Cardiac fibroblast (primary cell): Measurements from ENCODE around the gene GRK7.

ENCODE experiments used
- DNase-seq, 2 donors: peaks; one replicate each; pipeline versions ENCODE4 v3.0.0 to v3.0.0-alpha.2; 2010; ENCODE audit warnings: low read depth in 2 of 2
- H3K4me3 ChIP-seq, 2 donors: replicated peaks in 1 of 2; 1 replicate in 1 of 2; 2 replicates in 1 of 2; pipeline ENCODE4 v1.5.1; 2011; ENCODE audit warnings: low read depth in 2 of 2, low read length in 2 of 2, mild to moderate bottlenecking in 2 of 2, moderate library complexity in 1 of 2
- TF ChIP-seq, protein P1 (sequence below): IDR thresholded peaks from one replicate; pipeline ENCODE4 v1.5.1; 2011; ENCODE audit warnings: low read depth, mild to moderate bottlenecking, low read length, inconsistent platforms

Gene GRK7

DNA sequence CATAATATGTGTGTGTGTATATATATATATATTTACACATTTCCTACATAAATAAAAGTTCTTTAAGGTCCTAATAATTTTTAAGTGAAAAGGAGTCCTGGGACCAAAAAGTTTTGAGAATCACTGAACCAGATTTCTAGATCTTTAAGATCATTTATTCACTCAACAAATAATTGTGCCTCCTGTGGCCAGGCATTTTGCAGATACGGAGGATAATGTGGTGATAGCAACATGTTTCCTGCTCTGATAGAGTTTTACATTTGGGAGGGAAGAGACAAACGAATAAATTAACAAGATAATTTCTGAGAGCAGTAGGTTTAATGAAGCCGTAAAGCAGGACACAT is 25.6 kb upstream of the GRK7 start:
- no peak for DNase-seq
- H3K4me3 ChIP-seq = peak overlapping the region; percentile 1 to 32
- TF ChIP-seq, protein P1, sequence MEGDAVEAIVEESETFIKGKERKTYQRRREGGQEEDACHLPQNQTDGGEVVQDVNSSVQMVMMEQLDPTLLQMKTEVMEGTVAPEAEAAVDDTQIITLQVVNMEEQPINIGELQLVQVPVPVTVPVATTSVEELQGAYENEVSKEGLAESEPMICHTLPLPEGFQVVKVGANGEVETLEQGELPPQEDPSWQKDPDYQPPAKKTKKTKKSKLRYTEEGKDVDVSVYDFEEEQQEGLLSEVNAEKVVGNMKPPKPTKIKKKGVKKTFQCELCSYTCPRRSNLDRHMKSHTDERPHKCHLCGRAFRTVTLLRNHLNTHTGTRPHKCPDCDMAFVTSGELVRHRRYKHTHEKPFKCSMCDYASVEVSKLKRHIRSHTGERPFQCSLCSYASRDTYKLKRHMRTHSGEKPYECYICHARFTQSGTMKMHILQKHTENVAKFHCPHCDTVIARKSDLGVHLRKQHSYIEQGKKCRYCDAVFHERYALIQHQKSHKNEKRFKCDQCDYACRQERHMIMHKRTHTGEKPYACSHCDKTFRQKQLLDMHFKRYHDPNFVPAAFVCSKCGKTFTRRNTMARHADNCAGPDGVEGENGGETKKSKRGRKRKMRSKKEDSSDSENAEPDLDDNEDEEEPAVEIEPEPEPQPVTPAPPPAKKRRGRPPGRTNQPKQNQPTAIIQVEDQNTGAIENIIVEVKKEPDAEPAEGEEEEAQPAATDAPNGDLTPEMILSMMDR = no peak

GRCh38 chr3:141738022-141738890 is 25.0 kb upstream of the GRK7 start, which contains the start of gene RNF7:
RNF7 (plus strand) TSS chr3:141738298; CDS start chr3:141738342, 44 bp downstream.
- H3K4me3 ChIP-seq = peak within 1 kb of the TSS; percentile 93 to 94
- DNase-seq = peak; percentile 95 to 98
- TF ChIP-seq, protein P1 = peak; percentile 33

DNA sequence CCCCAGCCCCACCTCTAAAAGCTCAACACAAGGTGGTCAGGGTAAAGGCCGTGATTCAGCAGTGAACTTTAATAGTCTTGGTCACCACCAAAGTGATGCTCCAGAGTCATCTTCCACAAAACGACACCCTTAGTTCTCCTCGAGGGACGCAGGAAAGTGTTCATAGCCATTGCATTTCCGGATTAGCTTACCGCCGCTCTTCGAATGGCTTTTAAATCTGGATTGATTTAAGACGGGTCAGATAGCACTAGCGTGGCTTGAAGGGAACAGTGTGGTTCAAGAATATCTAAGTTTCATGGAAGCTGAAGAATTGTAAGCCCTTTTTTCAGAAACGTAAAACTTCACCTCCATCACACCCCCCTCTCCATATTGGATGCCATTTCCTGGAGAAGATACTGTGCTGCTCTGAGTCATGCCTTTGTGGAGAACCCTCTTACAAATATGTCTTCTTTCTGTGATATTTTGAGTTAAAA is 24.3 kb upstream of the GRK7 start:
- TF ChIP-seq, protein P1 = no peak
- peak; percentile 59 to 68 for DNase-seq
- peak overlapping the region; percentile 93 to 94 for H3K4me3 ChIP-seq

DNA sequence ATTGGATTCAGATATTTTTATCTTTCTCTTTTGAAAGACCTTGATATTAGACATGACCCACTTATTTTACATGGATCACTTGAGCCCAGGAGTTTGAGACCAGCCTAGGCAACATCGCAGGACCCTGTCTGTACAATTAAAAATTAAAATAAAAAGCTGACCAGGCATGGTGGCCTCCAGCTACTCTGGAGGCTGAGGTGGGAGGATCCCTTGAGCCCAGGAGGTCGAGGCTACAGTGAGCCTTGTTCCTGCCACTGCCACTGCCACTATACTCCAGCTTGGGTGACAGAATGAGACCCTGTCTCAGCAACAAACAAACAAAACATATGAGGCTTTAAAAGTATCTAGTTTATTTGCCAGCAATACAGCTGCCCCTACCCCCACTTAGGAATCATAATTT is 23.5 kb upstream of the GRK7 start:
- peak overlapping the region; percentile 93 to 94 for H3K4me3 ChIP-seq
- DNase-seq = no peak
- TF ChIP-seq, protein P1 = no peak

GRCh38 chr3:141740349-141740748 is 22.9 kb upstream of the GRK7 start:
- H3K4me3 ChIP-seq = no peak overlapping the region
- TF ChIP-seq, protein P1 = no peak
- no peak for DNase-seq

GRCh38 chr3:141743305-141743704 is 19.9 kb upstream of the GRK7 start:
- H3K4me3 ChIP-seq = no peak overlapping the region
- no peak for DNase-seq
- TF ChIP-seq, protein P1 = no peak

DNA sequence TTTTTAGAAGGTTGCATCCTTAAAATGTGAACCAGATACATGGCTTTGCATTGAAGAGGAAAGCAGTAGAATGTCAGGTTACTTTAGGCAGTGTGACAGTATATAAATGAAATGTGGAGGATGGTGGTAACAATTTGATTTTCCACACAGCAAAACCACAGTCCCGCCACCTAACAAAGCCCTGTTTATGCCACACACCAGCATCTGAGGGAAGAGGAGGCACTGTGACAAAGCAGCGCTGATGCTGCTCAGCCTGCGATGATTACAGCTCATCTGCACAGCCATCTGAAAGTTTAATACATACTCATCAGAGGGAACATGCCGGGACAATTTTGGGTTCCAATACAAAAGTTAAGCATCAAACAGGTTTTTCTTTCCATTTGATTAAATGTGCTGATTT is 16.2 kb upstream of the GRK7 start:
- TF ChIP-seq, protein P1 = no peak

More for the DNA sequence above, 16.2 kb upstream of the GRK7 start:
- no peak for DNase-seq
- H3K4me3 ChIP-seq = no peak overlapping the region
